CD8-positive, alpha-beta memory T cell (primary cell): ENCODE data around the gene LYAR. TPM values are rescaled to one million over a fixed set of nuclear protein-coding genes. Genes with fewer than 3 reads are reported as not detected.
A peak's percentile ranks its signal among the peaks of the same experiment; 100 is the strongest.

Source experiments
- CTCF ChIA-PET: fragments of 350-600 bp; sonication (Branson Sonifier 250); formaldehyde crosslinking; loops from one replicate; lab custom pipeline; 2021; ENCODE audit warnings: antibody characterized with exemption; lab: Charles Lee
- POLR2A ChIA-PET: fragments of 350-600 bp; sonication (Branson Sonifier 250); formaldehyde crosslinking; loops from one replicate; lab custom pipeline; 2021; ENCODE audit warnings: antibody characterized with exemption; lab: Charles Lee
- DNase-seq, 5 donors: peaks; one replicate each; pipeline versions ENCODE4 v3.0.0 to v3.0.0-alpha.2; 2020 to 2022; ENCODE audit warnings: mixed read lengths in 1 of 5
- H3K27ac ChIP-seq: one replicate; pipeline ENCODE4 v1.7.0; 2013; ENCODE audit warnings: low read depth, mild to moderate bottlenecking, low read length, moderate library complexity
- H3K27me3 ChIP-seq: 2 replicates; pipeline ENCODE4 v1.7.0; 2013; ENCODE audit warnings: low read length, mild to moderate bottlenecking; ENCODE audit not compliant: insufficient read depth, poor library complexity, severe bottlenecking
- H3K36me3 ChIP-seq: 2 replicates; pipeline ENCODE4 v1.7.0; 2013; ENCODE audit warnings: mild to moderate bottlenecking, low read length, moderate library complexity; ENCODE audit not compliant: insufficient read depth
- H3K4me1 ChIP-seq: 2 replicates; pipeline ENCODE4 v1.7.0; 2013; ENCODE audit warnings: mild to moderate bottlenecking, low read length, moderate library complexity; ENCODE audit not compliant: insufficient read depth
- H3K4me3 ChIP-seq: 2 replicates; pipeline ENCODE4 v1.7.0; 2013; ENCODE audit warnings: mild to moderate bottlenecking, low read length
- H3K9me3 ChIP-seq: 2 replicates; pipeline ENCODE4 v1.7.0; 2013; ENCODE audit warnings: mild to moderate bottlenecking, low read length
- H3K27ac Mint-ChIP-seq, 8 donors: one replicate each; pipeline ENCODE4 v1.8.0; 2020 to 2021; ENCODE audit warnings: mixed read lengths in 8 of 8, mild to moderate bottlenecking in 6 of 8, inconsistent platforms in 3 of 8, moderate library complexity in 3 of 8
- H3K27me3 Mint-ChIP-seq, 2 donors: one replicate each; pipeline ENCODE4 v1.8.0; 2020 to 2021; ENCODE audit warnings: mixed read lengths in 2 of 2, mild to moderate bottlenecking in 1 of 2, moderate library complexity in 1 of 2
- H3K36me3 Mint-ChIP-seq, 3 donors: one replicate each; pipeline ENCODE4 v1.8.0; 2020 to 2021; ENCODE audit warnings: mixed read lengths in 3 of 3, inconsistent platforms in 1 of 3, mild to moderate bottlenecking in 1 of 3
- H3K4me1 Mint-ChIP-seq, 3 donors: one replicate each; pipeline ENCODE4 v1.8.0; 2020 to 2021; ENCODE audit warnings: mixed read lengths in 3 of 3, inconsistent platforms in 1 of 3, mild to moderate bottlenecking in 1 of 3
- H3K4me3 Mint-ChIP-seq, 7 donors: one replicate each; pipeline ENCODE4 v1.8.0; 2020 to 2021; ENCODE audit warnings: mixed read lengths in 7 of 7, mild to moderate bottlenecking in 6 of 7, moderate library complexity in 4 of 7, inconsistent platforms in 2 of 7
- H3K9me3 Mint-ChIP-seq, 5 donors: one replicate each; pipeline ENCODE4 v1.8.0; 2020 to 2022; ENCODE audit warnings: mixed read lengths in 5 of 5, mild to moderate bottlenecking in 3 of 5, moderate library complexity in 2 of 5, inconsistent platforms in 1 of 5
- polyA plus RNA-seq: library from polyadenylated mRNA; unstranded; fragments of 300-500 nt; fragmentation: Illumina TruSeq; gene quantifications from one replicate; pipeline ENCODE4 v1.2.3, GENCODE V29; 2021
- total RNA-seq, 2 experiments: library from RNA; stranded (reverse); gene quantifications; one replicate each; pipeline ENCODE4 v1.2.3, GENCODE V29; 2021

LYAR gene
- total and polyA plus RNA-seq, 3 experiments from 2014 or later, result 95.8 to 187 (median 103) TPM

- no peaks in the 10 kb centered on the region for H3K9me3 ChIP-seq
- H3K27me3 ChIP-seq, result no peaks in the 10 kb centered on the region
- Mint-ChIP-seq H3K4me3 (no peak overlapping the region), H3K4me1 (peaks cover 8 to 16% (median 15%) of the 10 kb centered on the region in 3 donors), H3K9me3 (no peaks in the 10 kb centered on the region), H3K27ac (peak overlapping the region in 1 of 8 donors; percentile 73), H3K36me3 (peaks cover 0 to 3% (median 0%) of the 10 kb centered on the region in 3 donors), H3K27me3 (no peaks in the 10 kb centered on the region)
- ChIA-PET POLR2A (no interaction called here), CTCF (interaction anchor here (2.4 kb wide), 1 partner anchor 71 kb away, joined by 16 read pairs; no protein-coding TSS in a partner anchor)
- no peaks in the 10 kb centered on the region for H3K36me3 ChIP-seq
- no peak for DNase-seq
- no peak overlapping the region for H3K27ac ChIP-seq
- H3K4me3 ChIP-seq, result no peak overlapping the region
- no peaks in the 10 kb centered on the region for H3K4me1 ChIP-seq
Observed at GRCh38 chr4:4330794-4331193, 40.8 kb upstream of the LYAR start.

GRCh38 chr4:4329496-4329895, 39.5 kb upstream of the LYAR start:
- no peaks in the 10 kb centered on the region for H3K9me3 Mint-ChIP-seq
- Histone ChIP-seq H3K9me3 (no peaks in the 10 kb centered on the region), H3K4me3 (no peak overlapping the region), H3K4me1 (no peaks in the 10 kb centered on the region), H3K27ac (no peak overlapping the region), H3K36me3 (no peaks in the 10 kb centered on the region), H3K27me3 (no peaks in the 10 kb centered on the region)
- no peak overlapping the region for H3K4me3 Mint-ChIP-seq
- DNase-seq, result no peak
- no peak overlapping the region for H3K27ac Mint-ChIP-seq
- no peaks in the 10 kb centered on the region for H3K27me3 Mint-ChIP-seq
- CTCF ChIA-PET, result no interaction called here
- H3K36me3 Mint-ChIP-seq, result peaks cover 0 to 3% (median 0%) of the 10 kb centered on the region in 3 donors
- POLR2A ChIA-PET, result no interaction called here
- peaks cover under 1 to 6% (median 6%) of the 10 kb centered on the region in 3 donors for H3K4me1 Mint-ChIP-seq

GRCh38 chr4:4328840-4329239, 38.9 kb upstream of the LYAR start:
- Histone ChIP-seq H3K36me3 (no peaks in the 10 kb centered on the region), H3K27me3 (no peaks in the 10 kb centered on the region), H3K4me3 (no peak overlapping the region), H3K27ac (no peak overlapping the region), H3K4me1 (no peaks in the 10 kb centered on the region), H3K9me3 (no peaks in the 10 kb centered on the region)
- H3K4me1 Mint-ChIP-seq, result peaks cover 0 to 5% (median 4%) of the 10 kb centered on the region in 3 donors
- no peaks in the 10 kb centered on the region for H3K9me3 Mint-ChIP-seq
- ChIA-PET CTCF (no interaction called here), POLR2A (no interaction called here)
- H3K27ac Mint-ChIP-seq, result no peak overlapping the region
- H3K36me3 Mint-ChIP-seq, result peaks cover 0 to 4% (median 2%) of the 10 kb centered on the region in 3 donors
- no peaks in the 10 kb centered on the region for H3K27me3 Mint-ChIP-seq
- no peak for DNase-seq
- H3K4me3 Mint-ChIP-seq, result no peak overlapping the region

- peaks cover 0 to 8% (median 7%) of the 10 kb centered on the region in 3 donors for H3K36me3 Mint-ChIP-seq
- CTCF ChIA-PET, result interaction anchor here (0.7 kb wide), 1 partner anchor 64 kb away, joined by 3 read pairs; no protein-coding TSS in a partner anchor
Observed at GRCh38 chr4:4328206-4328605, 38.3 kb upstream of the LYAR start.

GRCh38 chr4:4327652-4328121, 37.7 kb upstream of the LYAR start:
- no peak overlapping the region for H3K27ac ChIP-seq
- H3K4me3 Mint-ChIP-seq, result no peak overlapping the region
- H3K36me3 Mint-ChIP-seq, result peaks cover 1 to 10% (median 8%) of the 10 kb centered on the region in 3 donors
- H3K4me1 ChIP-seq, result no peaks in the 10 kb centered on the region
- no peaks in the 10 kb centered on the region for H3K27me3 ChIP-seq
- POLR2A ChIA-PET, result no interaction called here
- no peak overlapping the region for H3K27ac Mint-ChIP-seq
- H3K4me3 ChIP-seq, result no peak overlapping the region
- CTCF ChIA-PET, result interaction anchor here (0.7 to 1.0 kb wide), 2 partner anchors 64 to 71 kb away, joined by 3 read pairs; no protein-coding TSS in a partner anchor
- no peaks in the 10 kb centered on the region for H3K36me3 ChIP-seq
- H3K27me3 Mint-ChIP-seq, result no peaks in the 10 kb centered on the region
- no peak for DNase-seq
- H3K9me3 ChIP-seq, result no peaks in the 10 kb centered on the region
- H3K9me3 Mint-ChIP-seq, result no peaks in the 10 kb centered on the region
- peaks cover 0 to 5% (median 4%) of the 10 kb centered on the region in 3 donors for H3K4me1 Mint-ChIP-seq

More at GRCh38 chr4:4328206-4328605, 38.3 kb upstream of the LYAR start:
- no peaks in the 10 kb centered on the region for H3K27me3 ChIP-seq
- no peaks in the 10 kb centered on the region for H3K27me3 Mint-ChIP-seq
- no peaks in the 10 kb centered on the region for H3K9me3 Mint-ChIP-seq
- H3K9me3 ChIP-seq, result no peaks in the 10 kb centered on the region
- H3K27ac ChIP-seq, result no peak overlapping the region
- peaks cover 0 to 5% (median 4%) of the 10 kb centered on the region in 3 donors for H3K4me1 Mint-ChIP-seq
- POLR2A ChIA-PET, result no interaction called here
- DNase-seq, result no peak
- no peaks in the 10 kb centered on the region for H3K36me3 ChIP-seq
- no peak overlapping the region for H3K4me3 ChIP-seq
- no peaks in the 10 kb centered on the region for H3K4me1 ChIP-seq
- no peak overlapping the region for H3K4me3 Mint-ChIP-seq
- H3K27ac Mint-ChIP-seq, result no peak overlapping the region

GRCh38 chr4:4326166-4326565, 36.2 kb upstream of the LYAR start:
- H3K9me3 ChIP-seq, result no peaks in the 10 kb centered on the region
- Mint-ChIP-seq H3K4me3 (no peak overlapping the region), H3K4me1 (no peaks in the 10 kb centered on the region), H3K9me3 (no peaks in the 10 kb centered on the region), H3K27me3 (no peaks in the 10 kb centered on the region), H3K27ac (peak overlapping the region in 2 of 8 donors; percentile 8 to 46), H3K36me3 (peaks cover 5 to 23% (median 11%) of the 10 kb centered on the region in 3 donors)
- peaks cover 10% of the 10 kb centered on the region for H3K36me3 ChIP-seq
- H3K4me3 ChIP-seq, result no peak overlapping the region
- no peak for DNase-seq
- H3K27ac ChIP-seq, result no peak overlapping the region
- no peaks in the 10 kb centered on the region for H3K27me3 ChIP-seq
- H3K4me1 ChIP-seq, result no peaks in the 10 kb centered on the region
- ChIA-PET CTCF (no interaction called here), POLR2A (no interaction called here)

GRCh38 chr4:4325321-4325720, 35.4 kb upstream of the LYAR start:
- Mint-ChIP-seq H3K27me3 (no peaks in the 10 kb centered on the region), H3K27ac (peak overlapping the region in 1 of 8 donors; percentile 27), H3K36me3 (peaks cover 5 to 31% (median 11%) of the 10 kb centered on the region in 3 donors), H3K9me3 (no peaks in the 10 kb centered on the region), H3K4me1 (no peaks in the 10 kb centered on the region), H3K4me3 (no peak overlapping the region)
- no peak overlapping the region for H3K4me3 ChIP-seq
- H3K4me1 ChIP-seq, result no peaks in the 10 kb centered on the region
- peaks cover 16% of the 10 kb centered on the region for H3K36me3 ChIP-seq
- ChIA-PET CTCF (interaction anchor here (1.3 kb wide), 1 partner anchor 65 kb away, joined by 4 read pairs; no protein-coding TSS in a partner anchor), POLR2A (no interaction called here)
- H3K27me3 ChIP-seq, result no peaks in the 10 kb centered on the region
- no peak for DNase-seq
- no peaks in the 10 kb centered on the region for H3K9me3 ChIP-seq
- H3K27ac ChIP-seq, result no peak overlapping the region

- H3K9me3 Mint-ChIP-seq, result no peaks in the 10 kb centered on the region
- H3K4me1 Mint-ChIP-seq, result no peaks in the 10 kb centered on the region
- ChIA-PET POLR2A (no interaction called here), CTCF (interaction anchor here (1.3 kb wide), 1 partner anchor 64 kb away, joined by 4 read pairs; no protein-coding TSS in a partner anchor)
- Histone ChIP-seq H3K9me3 (no peaks in the 10 kb centered on the region), H3K27ac (peak overlapping the region; percentile 49), H3K36me3 (peaks cover 16% of the 10 kb centered on the region), H3K4me1 (no peaks in the 10 kb centered on the region), H3K4me3 (no peak overlapping the region), H3K27me3 (no peaks in the 10 kb centered on the region)
- H3K27ac Mint-ChIP-seq, result peak overlapping the region in 5 of 8 donors; percentile 1 to 66 (median 30)
- H3K4me3 Mint-ChIP-seq, result no peak overlapping the region
- no peaks in the 10 kb centered on the region for H3K27me3 Mint-ChIP-seq
- peaks cover 5 to 42% (median 9%) of the 10 kb centered on the region in 3 donors for H3K36me3 Mint-ChIP-seq
- no peak for DNase-seq
Observed at GRCh38 chr4:4323705-4324534, 34.0 kb upstream of the LYAR start.
